ENCODE measurements around the gene TPX2.

Gene TPX2

DNA sequence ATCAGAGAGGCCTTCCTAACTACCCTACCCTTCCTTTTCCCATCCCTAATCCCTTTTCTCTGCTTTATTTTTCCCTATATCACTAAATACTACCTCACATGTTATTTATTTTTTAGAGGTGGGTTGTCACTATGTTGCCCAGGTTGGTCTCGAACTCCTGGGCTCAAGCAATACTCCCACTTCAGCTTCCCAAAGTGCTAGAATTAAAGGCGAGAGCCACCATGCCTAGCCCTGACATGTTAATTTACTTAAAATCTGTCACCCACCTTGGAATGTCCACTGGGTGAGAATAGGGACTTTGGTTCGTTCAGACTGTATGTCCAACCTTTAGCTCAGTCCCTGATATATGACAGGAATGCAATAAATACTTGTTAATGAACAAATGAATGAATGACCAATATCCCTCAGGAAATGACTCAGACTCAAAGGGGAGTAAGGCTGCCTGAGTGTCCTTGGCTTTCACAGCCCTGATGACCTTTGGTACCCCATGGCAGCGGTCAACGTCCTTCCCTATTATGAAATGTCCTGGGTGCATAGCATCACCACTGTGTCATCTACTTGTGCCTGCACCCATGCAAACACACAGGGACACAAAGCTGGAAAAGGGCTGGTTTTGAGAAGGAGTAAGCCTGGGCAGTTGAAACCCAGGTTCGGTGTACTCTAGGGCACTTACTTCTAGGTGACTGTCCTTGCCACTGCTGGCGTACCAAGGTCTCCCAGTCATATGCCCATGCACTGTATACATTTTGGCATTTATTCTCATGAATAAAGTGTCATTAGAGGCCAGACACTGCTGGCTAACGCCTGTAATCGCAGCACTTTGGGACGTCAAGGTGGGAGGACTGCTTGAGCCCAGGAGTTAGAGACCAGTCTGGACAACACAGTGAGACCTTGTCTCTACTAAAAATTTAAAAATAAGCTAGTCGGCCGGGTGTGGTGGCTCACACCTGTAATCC is 43.0 kb upstream of the TPX2 start:
- H3K4me3 ChIP-seq (ENCODE audit: low read length) = no peak overlapping the region
- DNase-seq (ENCODE audit: low read depth) = peak; percentile 89
- TF ChIP-seq, protein P1, sequence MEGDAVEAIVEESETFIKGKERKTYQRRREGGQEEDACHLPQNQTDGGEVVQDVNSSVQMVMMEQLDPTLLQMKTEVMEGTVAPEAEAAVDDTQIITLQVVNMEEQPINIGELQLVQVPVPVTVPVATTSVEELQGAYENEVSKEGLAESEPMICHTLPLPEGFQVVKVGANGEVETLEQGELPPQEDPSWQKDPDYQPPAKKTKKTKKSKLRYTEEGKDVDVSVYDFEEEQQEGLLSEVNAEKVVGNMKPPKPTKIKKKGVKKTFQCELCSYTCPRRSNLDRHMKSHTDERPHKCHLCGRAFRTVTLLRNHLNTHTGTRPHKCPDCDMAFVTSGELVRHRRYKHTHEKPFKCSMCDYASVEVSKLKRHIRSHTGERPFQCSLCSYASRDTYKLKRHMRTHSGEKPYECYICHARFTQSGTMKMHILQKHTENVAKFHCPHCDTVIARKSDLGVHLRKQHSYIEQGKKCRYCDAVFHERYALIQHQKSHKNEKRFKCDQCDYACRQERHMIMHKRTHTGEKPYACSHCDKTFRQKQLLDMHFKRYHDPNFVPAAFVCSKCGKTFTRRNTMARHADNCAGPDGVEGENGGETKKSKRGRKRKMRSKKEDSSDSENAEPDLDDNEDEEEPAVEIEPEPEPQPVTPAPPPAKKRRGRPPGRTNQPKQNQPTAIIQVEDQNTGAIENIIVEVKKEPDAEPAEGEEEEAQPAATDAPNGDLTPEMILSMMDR (conservative IDR thresholded peaks at IDR 0.05; ENCODE audit: low read length) = no peak

DNA sequence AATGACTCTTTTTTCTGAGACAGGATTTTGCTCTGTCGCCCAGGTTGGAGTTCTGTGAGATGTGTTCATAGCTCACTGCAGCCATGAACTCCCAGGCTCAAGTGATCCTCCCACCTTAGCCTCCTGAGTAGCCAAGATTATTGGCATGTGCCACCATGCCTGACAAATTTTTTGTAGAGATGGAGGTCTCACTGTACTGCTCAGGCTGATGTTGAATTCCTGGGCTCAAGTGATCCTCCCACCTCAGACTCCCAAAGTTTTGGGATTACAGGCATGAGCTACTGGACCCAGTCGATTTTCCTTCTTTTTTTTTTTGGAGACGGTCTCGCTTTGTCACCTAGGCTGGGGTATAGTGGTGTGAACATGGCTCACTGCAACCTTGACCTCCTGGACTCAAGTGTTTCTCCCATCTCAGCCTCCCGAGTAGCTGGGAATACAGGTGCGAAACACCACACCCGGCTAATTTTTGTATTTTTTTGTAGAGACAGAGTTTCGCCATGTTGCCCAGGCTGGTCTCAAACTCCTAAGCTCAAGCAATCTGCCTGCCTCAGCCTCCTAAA is 40.8 kb upstream of the TPX2 start:
- TF ChIP-seq, protein P1 (conservative IDR thresholded peaks at IDR 0.05; ENCODE audit: low read length) = no peak
- H3K4me3 ChIP-seq (ENCODE audit: low read length) = no peak overlapping the region
- no peak for DNase-seq (ENCODE audit: low read depth)

DNA sequence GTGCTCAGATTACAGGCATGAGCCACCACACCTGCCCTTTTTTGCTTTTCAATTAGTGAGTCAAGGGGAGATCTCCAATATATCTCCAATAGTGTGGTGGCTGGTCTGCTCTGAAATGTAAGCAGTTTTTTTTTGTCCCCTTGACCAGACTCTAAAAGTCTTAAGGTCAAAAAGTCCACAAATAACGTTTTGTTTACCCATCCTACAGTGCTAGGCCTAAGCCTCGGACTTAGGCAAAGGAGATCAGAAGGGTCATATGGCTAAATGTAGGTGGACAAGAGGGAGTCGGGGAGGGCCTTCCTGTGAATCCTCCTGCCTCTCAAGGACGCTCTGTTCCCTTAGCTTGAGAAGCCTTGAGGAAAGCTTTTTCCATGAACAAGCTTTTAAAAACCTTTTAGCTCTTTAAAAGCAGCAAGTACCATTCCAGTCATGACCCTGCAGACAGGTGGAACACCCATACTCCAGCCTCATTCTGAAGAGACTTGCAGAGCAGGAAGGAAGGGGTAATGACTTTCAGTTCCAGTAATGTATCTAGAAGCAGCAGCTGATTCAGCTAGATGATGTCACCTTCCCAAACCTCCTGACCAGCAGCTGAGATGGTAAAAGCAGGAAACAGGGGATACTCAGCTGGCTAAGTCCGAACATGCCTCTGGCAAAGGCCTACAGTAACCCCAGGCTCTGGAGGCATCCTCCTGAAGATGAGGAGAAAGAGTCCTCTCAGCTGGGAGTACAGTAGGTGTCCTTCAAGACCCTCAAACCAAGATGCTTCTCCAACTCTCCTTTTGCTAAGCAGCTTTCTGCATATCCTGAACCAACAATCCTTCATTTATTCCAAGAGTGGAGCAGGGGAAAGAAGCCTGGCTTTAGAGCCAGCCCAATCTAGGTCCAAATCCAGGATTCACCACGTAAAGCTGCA is 40.0 kb upstream of the TPX2 start:
- TF ChIP-seq, protein P1 (conservative IDR thresholded peaks at IDR 0.05; ENCODE audit: low read length) = no peak
- H3K4me3 ChIP-seq (ENCODE audit: low read length) = no peak overlapping the region
- peak; percentile 94 for DNase-seq (ENCODE audit: low read depth)

DNA sequence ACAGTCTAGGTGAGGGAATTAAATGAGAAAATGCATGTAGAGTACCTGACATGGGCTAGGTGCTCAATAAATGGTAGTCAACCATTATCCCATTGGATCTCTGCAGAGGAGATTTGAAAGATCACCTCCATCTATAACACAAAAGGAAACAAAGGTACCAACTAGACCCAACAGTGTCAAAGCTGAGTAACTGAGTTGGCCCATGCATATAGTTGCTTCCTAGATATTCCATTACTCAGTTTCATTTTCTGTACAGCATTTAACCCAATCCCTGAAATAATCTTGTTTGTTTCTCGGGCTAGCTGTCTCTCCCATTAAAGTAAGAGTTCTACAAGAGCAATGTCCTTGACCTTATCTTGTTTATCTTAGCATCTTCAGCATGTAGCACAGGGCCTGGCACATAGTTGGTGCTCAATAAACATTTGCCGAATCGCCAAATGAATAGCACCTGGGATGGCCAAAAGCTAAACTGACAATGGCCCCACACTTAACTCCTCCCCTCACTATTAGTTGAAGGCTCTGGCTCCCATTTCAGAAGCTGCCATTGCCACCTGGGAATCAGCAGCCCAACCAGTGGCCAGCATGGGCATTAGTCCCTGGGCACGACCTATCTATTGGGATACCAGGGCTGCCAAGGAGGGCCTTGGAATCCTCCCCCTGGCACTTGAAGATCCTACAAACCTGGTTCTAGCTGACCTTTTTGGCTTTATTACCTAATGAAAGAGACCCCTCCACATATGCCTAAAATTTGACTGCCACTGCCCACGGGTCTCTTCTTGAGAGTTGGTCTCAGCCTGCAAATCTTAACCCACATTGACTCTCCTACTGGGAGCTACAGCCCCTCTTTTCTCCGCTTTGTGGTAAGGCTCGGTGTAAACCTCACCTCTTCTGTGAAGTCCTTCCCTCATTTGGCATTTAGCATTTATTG is 39.0 kb upstream of the TPX2 start:
- no peak for DNase-seq (ENCODE audit: low read depth)
- no peak overlapping the region for H3K4me3 ChIP-seq (ENCODE audit: low read length)
- TF ChIP-seq, protein P1 (conservative IDR thresholded peaks at IDR 0.05; ENCODE audit: low read length) = no peak

DNA sequence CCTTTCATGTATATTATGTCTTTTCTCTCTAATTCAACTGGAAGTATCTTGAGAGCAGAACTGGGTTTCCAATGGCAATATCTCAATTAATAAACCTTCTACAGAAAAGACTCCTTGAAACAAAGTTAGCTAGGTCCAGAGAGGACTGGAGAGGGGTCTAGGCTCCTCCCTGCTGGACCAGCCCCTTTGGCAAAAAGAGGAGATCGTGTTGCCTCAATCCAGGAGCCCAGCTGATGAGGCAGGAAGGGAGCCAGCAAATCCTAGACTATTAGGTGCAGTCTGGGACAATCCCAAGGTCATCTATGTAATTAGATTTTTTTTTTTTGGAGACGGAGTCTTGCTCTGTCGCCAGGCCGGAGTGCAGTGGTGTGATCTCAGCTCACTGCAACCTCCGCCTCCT is 38.3 kb upstream of the TPX2 start:
- no peak for DNase-seq (ENCODE audit: low read depth)
- TF ChIP-seq, protein P1 (conservative IDR thresholded peaks at IDR 0.05; ENCODE audit: low read length) = no peak
- no peak overlapping the region for H3K4me3 ChIP-seq (ENCODE audit: low read length)

DNA sequence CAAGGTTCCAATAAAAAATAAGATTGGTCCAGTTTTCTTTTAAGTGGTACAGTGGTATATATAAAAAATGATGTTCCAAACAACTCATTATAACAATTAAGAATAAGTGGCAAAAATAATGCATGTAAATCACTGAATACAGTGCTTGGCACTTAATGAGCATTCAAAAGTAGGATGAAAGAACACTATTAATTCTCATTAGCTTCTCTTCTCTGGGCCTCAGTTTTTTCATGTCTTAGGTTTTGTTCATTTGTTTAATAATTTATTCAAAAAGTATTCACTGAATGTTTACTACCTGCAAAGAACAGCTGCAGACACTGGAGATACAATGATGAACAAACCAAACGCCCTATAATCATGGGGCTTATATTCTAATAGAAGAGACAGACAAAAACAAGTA is 37.5 kb upstream of the TPX2 start:
- no peak overlapping the region for H3K4me3 ChIP-seq (ENCODE audit: low read length)
- TF ChIP-seq, protein P1 (conservative IDR thresholded peaks at IDR 0.05; ENCODE audit: low read length) = no peak

More for the DNA sequence above, 37.5 kb upstream of the TPX2 start:
- DNase-seq (ENCODE audit: low read depth) = no peak

Measured in AG10803 (cell line).